Tibial nerve (tissue), 4 donors: ENCODE results near the gene C5. TPM values are rescaled to one million over a fixed set of nuclear protein-coding genes. Genes with fewer than 3 reads are reported as not detected.
A peak's percentile ranks its signal among the peaks of the same experiment; 100 is the strongest.

Source experiments
- DNase-seq, 2 donors: peaks; one replicate each; pipeline ENCODE4 v3.0.0-alpha.2; 2019; ENCODE audit warnings: low spot score in 2 of 2
- H3K27ac ChIP-seq, 4 donors: fragments of 200-600 bp; sonication (generic) in 3 of 4; one replicate each; pipeline ENCODE4 v1.5.1; 2017 to 2019; ENCODE audit warnings: mild to moderate bottlenecking in 1 of 4
- H3K27me3 ChIP-seq, 2 donors: fragments of 200-600 bp; sonication (generic) in 1 of 2; one replicate each; pipeline versions ENCODE4 v1.5.1 to v1.6.0; 2017 to 2019
- H3K36me3 ChIP-seq, 3 donors: fragments of 200-600 bp; sonication (generic); one replicate each; pipeline ENCODE4 v1.5.1; 2018 to 2019
- H3K4me1 ChIP-seq, 4 donors: fragments of 200-600 bp; sonication (generic) in 3 of 4; one replicate each; pipeline ENCODE4 v1.5.1; 2017 to 2019
- H3K4me3 ChIP-seq, 4 donors: fragments of 200-600 bp; sonication (generic) in 3 of 4; one replicate each; pipeline ENCODE4 v1.5.1; 2017 to 2019; ENCODE audit warnings: mild to moderate bottlenecking in 1 of 4, moderate library complexity in 1 of 4
- H3K9me3 ChIP-seq, 4 donors: fragments of 200-600 bp; sonication (generic) in 3 of 4; one replicate each; pipeline ENCODE4 v1.5.1; 2017 to 2019
- EP300 ChIP-seq, 2 donors: sonication (generic); formaldehyde crosslinking; IDR thresholded peaks; one replicate each; pipeline ENCODE4 v1.6.1; 2017; ENCODE audit warnings: antibody characterized with exemption in 2 of 2, mild to moderate bottlenecking in 1 of 2
- POLR2A ChIP-seq, 2 donors: fragments of 450-650 bp; IDR thresholded peaks; one replicate each; pipeline ENCODE4 v1.6.1; 2017; ENCODE audit warnings: antibody characterized with exemption in 2 of 2, mild to moderate bottlenecking in 2 of 2, moderate library complexity in 2 of 2
- WGBS, 2 donors: methylation state at CpG; one replicate each; pipeline ENCODE4 v1.1.5; 2018; 5-methylcytosine and 5-hydroxymethylcytosine counted together
- total RNA-seq, 4 donors: library from RNA; depleted of rRNA; stranded (reverse); fragments of >200 nt; gene quantifications; one replicate each; pipeline ENCODE4 v1.1.0, GENCODE V29; 2016
- TF ChIP-seq, protein P1 (sequence below), 5 experiments: fragments of 200-600 bp in 3 of 5; fragments of 450-650 bp in 2 of 5; sonication (generic) in 3 of 5; IDR thresholded peaks; one replicate each; pipeline ENCODE4 v1.5.1; 2016 to 2019; ENCODE audit warnings: antibody characterized with exemption in 5 of 5, mild to moderate bottlenecking in 3 of 5, moderate library complexity in 2 of 5

The C5 gene
- total RNA-seq, 4 donors from 2014 or later, result 18.9 to 33.0 (median 23.2) TPM

DNA sequence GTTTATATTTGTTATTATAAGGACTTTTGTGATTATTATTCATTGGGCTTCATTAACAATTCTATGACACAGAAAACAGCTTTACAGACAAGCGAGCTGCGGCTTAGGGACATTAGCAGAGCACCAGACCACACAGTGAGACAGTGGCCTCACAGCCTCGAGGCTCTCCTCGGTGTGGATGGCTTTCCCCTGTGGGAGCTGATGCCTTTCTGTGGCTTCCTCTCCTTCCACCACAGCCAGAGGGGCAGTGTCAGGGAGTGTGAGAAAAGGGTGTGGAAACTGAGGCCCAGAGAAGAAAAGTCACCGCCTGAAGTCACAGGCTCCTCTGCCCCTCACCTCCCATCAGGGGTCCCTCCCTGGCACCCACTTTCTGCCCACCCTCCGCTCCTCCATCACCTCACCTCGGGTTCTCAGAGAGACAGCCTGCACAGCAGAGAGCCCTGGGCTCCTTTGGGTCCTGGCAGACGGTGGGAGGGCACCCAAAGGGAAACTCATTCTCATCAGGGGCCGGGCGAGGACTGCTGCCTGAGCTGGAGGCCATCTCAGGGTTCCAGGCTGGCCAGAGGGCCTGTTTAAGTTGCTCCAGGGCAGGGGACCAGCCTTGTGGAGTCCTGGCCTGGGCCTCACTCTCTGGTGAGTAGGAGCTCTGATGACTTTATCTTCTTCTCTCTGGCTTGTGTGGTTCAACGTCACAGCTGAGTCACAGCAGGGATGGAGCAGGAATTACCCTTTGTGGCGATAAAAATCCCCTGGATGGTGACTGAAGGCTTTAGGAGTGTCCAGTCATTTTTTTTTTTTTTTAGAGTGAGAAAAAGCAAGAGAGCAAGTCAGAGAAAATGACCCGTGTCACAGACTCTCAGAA, 124.3 kb downstream of the C5 start:
- no peak for DNase-seq
- Histone ChIP-seq H3K27ac (peak overlapping the region; percentile 19 to 97 (median 92)), H3K9me3 (no peaks in the 10 kb centered on the region), H3K4me3 (peak overlapping the region in 1 of 4 donors; percentile 5), H3K36me3 (no peaks in the 10 kb centered on the region), H3K4me1 (peaks cover 0 to 50% (median 30%) of the 10 kb centered on the region in 4 donors), H3K27me3 (no peaks in the 10 kb centered on the region)
- TF ChIP-seq EP300 (IDR thresholded peaks at IDR 0.05) (no peak), POLR2A (IDR thresholded peaks at IDR 0.05) (no peak)
- TF ChIP-seq, protein P1, sequence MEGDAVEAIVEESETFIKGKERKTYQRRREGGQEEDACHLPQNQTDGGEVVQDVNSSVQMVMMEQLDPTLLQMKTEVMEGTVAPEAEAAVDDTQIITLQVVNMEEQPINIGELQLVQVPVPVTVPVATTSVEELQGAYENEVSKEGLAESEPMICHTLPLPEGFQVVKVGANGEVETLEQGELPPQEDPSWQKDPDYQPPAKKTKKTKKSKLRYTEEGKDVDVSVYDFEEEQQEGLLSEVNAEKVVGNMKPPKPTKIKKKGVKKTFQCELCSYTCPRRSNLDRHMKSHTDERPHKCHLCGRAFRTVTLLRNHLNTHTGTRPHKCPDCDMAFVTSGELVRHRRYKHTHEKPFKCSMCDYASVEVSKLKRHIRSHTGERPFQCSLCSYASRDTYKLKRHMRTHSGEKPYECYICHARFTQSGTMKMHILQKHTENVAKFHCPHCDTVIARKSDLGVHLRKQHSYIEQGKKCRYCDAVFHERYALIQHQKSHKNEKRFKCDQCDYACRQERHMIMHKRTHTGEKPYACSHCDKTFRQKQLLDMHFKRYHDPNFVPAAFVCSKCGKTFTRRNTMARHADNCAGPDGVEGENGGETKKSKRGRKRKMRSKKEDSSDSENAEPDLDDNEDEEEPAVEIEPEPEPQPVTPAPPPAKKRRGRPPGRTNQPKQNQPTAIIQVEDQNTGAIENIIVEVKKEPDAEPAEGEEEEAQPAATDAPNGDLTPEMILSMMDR (IDR thresholded peaks at IDR 0.05), result no peak
- WGBS, 2 donors, result 32 to 45% methylated on average over 7 to 10 of the region's 13 CpGs

DNA sequence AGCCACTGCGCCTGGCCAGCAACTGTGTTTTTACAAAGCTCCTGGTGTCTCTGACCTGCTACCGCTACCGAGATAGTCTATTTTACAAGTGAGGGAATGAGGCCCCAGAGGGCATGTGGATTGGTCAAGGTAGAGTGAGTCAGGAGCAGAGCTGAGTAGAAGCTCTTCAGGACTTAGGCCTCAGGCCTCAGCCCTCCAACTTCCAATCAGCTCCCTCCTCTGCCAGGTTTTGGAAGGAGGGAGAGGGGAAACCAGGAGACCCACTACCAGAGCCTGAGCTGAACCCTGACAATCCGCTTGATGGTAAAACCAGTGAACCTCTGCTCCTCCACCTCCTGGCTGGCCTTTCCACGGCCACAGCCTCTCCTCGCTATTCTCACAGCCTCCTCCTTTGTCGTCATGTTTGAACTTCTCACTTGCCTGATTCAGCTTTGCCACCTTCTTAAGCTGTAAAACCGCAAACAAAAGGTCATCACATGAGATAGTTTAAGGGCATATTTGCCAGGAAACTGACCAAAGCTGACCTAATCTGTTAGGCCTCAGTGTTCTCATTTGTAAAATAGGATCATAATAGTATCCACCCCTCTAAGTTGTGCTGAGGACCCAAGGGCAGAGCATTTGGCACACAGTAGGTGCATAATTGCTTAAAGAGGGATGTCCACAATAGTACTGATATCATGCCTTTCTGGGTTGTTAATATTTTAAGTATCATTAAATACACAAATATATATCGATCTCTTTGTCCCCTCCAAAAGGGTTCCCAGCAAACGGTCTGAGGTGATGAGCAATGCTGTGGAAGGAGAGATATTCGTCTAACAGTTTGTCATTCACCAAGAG, 125.2 kb downstream of the C5 start:
- no peak overlapping the region for H3K4me3 ChIP-seq
- peak overlapping the region in 3 of 4 donors; percentile 88 to 97 (median 95) for H3K27ac ChIP-seq
- whole genome bisulfite sequencing, 2 donors, result 78 to 80% methylated on average over 11 of the region's 11 CpGs
- H3K27me3 ChIP-seq, result no peaks in the 10 kb centered on the region
- peaks cover 3 to 51% (median 35%) of the 10 kb centered on the region in 4 donors for H3K4me1 ChIP-seq
- no peak for TF ChIP-seq POLR2A (IDR thresholded peaks at IDR 0.05)
- TF ChIP-seq, protein P1 (IDR thresholded peaks at IDR 0.05), result no peak
- TF ChIP-seq EP300 (IDR thresholded peaks at IDR 0.05), result no peak
- H3K36me3 ChIP-seq, result no peaks in the 10 kb centered on the region
- DNase-seq, result no peak
- H3K9me3 ChIP-seq, result no peaks in the 10 kb centered on the region

DNA sequence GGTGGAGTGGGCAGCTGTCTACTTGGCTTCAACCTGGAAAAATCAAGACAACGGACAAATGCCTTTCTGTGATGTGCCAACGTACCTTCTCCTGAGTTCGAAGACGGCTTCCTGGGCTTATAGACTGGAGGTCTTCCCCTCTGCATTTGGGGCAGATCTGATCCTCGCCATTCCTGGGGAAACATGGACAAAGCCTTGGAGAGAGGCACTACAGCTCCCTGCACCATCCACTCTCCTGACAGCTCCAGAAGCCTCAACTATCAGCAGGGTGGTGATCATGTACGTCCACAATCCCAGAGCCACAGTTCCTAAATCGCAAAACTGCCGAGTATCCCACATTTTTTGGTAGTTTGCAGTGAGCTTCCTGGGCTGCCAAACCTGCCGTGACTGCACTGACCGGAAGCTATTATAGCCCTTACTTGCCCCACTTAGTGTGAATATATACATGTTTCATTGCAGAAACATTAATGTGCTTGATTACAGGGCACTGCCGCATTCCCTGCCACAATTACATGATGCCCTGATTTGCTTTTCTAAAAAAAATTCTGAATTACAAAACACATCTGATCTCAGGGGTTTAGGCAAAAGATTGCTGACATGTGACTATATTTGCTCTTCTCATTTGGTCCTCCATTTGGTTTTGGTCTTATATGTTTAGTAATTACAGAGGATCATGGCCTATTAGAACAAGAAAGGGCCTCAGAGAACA, 126.3 kb downstream of the C5 start:
- no peaks in the 10 kb centered on the region for H3K9me3 ChIP-seq
- no peaks in the 10 kb centered on the region for H3K36me3 ChIP-seq
- no peak overlapping the region for H3K4me3 ChIP-seq
- DNase-seq, result no peak
- H3K4me1 ChIP-seq, result peaks cover 3 to 54% (median 39%) of the 10 kb centered on the region in 4 donors
- no peaks in the 10 kb centered on the region for H3K27me3 ChIP-seq
- TF ChIP-seq EP300 (IDR thresholded peaks at IDR 0.05), result no peak
- no peak for TF ChIP-seq POLR2A (IDR thresholded peaks at IDR 0.05)
- TF ChIP-seq, protein P1 (IDR thresholded peaks at IDR 0.05), result no peak
- peak overlapping the region in 3 of 4 donors; percentile 78 to 95 (median 93) for H3K27ac ChIP-seq
- 93 to 95% methylated on average over 11 of the region's 11 CpGs for WGBS, 2 donors

DNA sequence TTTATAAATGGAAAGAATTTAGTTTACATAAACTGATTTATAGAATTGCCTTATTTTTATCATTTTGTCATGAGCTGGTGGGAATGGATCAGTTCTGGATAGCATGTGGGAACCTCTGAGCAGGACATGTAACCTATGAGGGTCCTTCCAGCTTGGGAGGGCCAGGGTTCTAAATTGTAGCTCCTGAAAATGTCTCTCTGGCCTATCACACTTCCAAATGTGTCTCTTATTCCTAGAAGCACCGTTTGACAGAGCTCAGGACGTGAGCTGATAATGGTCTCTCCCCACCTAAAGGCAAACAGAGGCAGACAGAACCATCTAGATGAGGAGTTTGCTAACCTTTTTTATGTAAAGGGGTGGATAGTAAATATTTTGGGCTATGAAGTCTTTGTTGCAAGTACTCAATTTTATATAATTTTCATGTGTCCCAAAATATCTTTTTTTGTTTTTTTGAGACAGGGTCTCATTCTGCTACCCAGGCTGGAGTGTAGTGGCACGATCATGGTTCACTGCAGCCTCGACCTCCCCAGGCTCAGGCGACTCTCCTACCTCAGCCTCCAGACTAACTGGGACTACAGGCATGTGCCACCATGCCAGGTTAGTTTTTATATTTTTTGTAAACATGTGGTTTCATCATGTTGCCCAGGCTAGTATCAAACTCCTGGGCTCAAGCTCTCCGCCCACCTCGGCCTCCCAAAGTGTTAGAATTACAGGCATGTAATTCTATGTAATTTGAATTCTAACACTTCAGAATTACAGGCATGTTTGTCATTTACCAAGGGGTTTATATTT, 127.5 kb downstream of the C5 start:
- H3K27ac ChIP-seq, result peak overlapping the region; percentile 46 to 95 (median 86)
- H3K4me3 ChIP-seq, result no peak overlapping the region
- H3K9me3 ChIP-seq, result no peaks in the 10 kb centered on the region
- no peak for TF ChIP-seq POLR2A (IDR thresholded peaks at IDR 0.05)
- TF ChIP-seq, protein P1 (IDR thresholded peaks at IDR 0.05), result no peak
- TF ChIP-seq EP300 (IDR thresholded peaks at IDR 0.05), result no peak
- H3K36me3 ChIP-seq, result no peaks in the 10 kb centered on the region
- H3K27me3 ChIP-seq, result no peaks in the 10 kb centered on the region
- 68 to 73% methylated on average over 7 of the region's 7 CpGs for WGBS, 2 donors
- DNase-seq, result no peak
- peaks cover 3 to 57% (median 37%) of the 10 kb centered on the region in 4 donors for H3K4me1 ChIP-seq
